Peyer's patch (tissue), 4 donors: Measurements from ENCODE around the gene TUG1.

Experiments used
- CTCF ChIP-seq, 6 experiments: fragments of 450-650 bp in 4 of 6; fragments of 200-600 bp in 2 of 6; sonication (generic) in 1 of 6; IDR thresholded peaks; one replicate each; pipeline ENCODE4 v1.5.1; 2017 to 2019; ENCODE audit warnings: antibody characterized with exemption in 6 of 6, mild to moderate bottlenecking in 3 of 6, moderate library complexity in 1 of 6
- POLR2A ChIP-seq, 2 donors: fragments of 450-650 bp; IDR thresholded peaks; one replicate each; pipeline ENCODE4 v1.5.1; 2017; ENCODE audit warnings: antibody characterized with exemption in 2 of 2, mild to moderate bottlenecking in 2 of 2, moderate library complexity in 2 of 2

DNA sequence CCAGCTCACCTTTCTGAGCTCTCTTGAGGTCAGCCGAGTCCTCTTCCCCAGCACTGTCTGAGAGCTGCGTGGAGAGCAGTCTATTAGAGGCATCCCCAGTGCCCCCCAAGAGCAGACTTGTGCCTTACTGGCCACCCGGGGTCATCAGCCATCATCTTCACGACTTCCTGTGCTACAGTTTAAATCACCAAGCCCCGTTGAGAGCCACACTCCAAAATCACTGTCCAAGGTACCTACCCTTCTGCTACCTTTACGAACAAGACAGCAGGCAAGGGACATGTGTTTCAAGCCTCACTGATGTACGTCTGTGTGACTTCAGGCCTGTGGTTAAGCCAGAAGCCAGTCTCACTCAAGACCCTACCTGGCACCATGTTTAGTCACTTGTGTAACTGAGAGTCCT, 35.6 kb upstream of the TUG1 start:
- TF ChIP-seq CTCF (IDR thresholded peaks at IDR 0.05): no peak
- TF ChIP-seq POLR2A (IDR thresholded peaks at IDR 0.05): no peak
